Measurements from ENCODE around the gene SAE1. TPM values are rescaled to one million over a fixed set of nuclear protein-coding genes. Genes with fewer than 3 reads are reported as not detected.
"Not testable (repeated sequence)": the region's sequence is repeated elsewhere in the genome, so short reads cannot be mapped to it uniquely, and the experiment has no call there.

Gene SAE1
- total RNA-seq, 1 donor from 2014 or later, result 49.9 TPM

DNA sequence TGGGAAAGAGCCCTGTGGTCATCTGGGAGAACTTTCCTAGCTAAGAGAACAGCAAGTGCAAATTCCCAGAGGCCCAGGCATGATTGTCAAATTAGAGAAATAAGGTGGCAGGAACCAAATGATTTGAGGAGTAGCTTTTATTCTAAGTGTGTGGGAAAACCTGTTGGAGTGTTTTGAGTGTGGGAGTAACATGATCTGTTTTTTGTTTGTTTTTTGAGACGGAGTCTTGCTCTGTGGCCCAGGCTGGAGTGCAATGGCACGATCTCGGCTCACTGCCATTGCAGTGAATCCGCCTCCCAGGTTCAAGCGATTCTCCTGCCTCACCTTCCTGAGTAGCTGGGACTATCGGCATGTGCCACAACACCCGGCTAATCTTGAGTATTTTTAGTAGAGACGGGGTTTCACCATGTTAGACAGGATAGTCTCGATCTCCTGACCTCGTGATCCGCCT, 2.4 kb downstream of the SAE1 start:
- H3K4me1 ChIP-seq, result peaks cover 22% of the 10 kb centered on the region

DNA sequence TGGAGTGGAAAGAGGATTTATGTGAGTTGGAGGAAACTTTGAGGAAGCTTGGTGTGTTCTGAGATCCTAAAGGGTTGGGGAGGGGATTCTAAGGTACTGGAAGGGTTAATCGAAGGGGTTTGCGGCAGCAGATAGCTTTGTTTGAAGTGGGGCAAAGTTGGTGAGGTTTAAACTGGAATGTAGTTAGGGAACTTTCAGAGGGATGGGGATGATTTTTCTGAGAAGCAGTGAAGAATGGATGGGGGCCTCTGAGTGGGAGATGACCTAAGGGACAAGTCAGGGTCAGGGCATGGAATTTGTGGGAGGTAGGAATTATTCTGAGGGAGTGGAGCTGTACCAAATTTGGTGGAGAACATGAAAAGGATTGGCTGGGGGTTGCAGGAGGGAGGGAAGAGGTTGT, 3.9 kb downstream of the SAE1 start:
- DNase-seq (no peak), ATAC-seq (no peak)
- Histone ChIP-seq H3K36me3 (peaks cover 14% of the 10 kb centered on the region), H3K27ac (no peak overlapping the region), H3K27me3 (ENCODE audit: low read depth) (no peaks in the 10 kb centered on the region), H3K4me1 (peaks cover 22% of the 10 kb centered on the region), H3K4me3 (no peak overlapping the region), H3K9me3 (no peaks in the 10 kb centered on the region)
- TF ChIP-seq, protein P1, sequence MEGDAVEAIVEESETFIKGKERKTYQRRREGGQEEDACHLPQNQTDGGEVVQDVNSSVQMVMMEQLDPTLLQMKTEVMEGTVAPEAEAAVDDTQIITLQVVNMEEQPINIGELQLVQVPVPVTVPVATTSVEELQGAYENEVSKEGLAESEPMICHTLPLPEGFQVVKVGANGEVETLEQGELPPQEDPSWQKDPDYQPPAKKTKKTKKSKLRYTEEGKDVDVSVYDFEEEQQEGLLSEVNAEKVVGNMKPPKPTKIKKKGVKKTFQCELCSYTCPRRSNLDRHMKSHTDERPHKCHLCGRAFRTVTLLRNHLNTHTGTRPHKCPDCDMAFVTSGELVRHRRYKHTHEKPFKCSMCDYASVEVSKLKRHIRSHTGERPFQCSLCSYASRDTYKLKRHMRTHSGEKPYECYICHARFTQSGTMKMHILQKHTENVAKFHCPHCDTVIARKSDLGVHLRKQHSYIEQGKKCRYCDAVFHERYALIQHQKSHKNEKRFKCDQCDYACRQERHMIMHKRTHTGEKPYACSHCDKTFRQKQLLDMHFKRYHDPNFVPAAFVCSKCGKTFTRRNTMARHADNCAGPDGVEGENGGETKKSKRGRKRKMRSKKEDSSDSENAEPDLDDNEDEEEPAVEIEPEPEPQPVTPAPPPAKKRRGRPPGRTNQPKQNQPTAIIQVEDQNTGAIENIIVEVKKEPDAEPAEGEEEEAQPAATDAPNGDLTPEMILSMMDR (IDR thresholded peaks at IDR 0.05), result no peak
- intact Hi-C loops (cut with DNase I), result no loop called here

More for the DNA sequence above, 2.4 kb downstream of the SAE1 start:
- H3K36me3 ChIP-seq, result peaks cover 13% of the 10 kb centered on the region
- H3K4me3 ChIP-seq, result no peak overlapping the region
- H3K9me3 ChIP-seq, result no peaks in the 10 kb centered on the region
- DNase-seq (no peak), ATAC-seq (no peak)
- TF ChIP-seq, protein P1 (IDR thresholded peaks at IDR 0.05), result no peak
- intact Hi-C loops (cut with DNase I), result no loop called here
- no peak overlapping the region for H3K27ac ChIP-seq
- no peaks in the 10 kb centered on the region for H3K27me3 ChIP-seq (ENCODE audit: low read depth)

DNA sequence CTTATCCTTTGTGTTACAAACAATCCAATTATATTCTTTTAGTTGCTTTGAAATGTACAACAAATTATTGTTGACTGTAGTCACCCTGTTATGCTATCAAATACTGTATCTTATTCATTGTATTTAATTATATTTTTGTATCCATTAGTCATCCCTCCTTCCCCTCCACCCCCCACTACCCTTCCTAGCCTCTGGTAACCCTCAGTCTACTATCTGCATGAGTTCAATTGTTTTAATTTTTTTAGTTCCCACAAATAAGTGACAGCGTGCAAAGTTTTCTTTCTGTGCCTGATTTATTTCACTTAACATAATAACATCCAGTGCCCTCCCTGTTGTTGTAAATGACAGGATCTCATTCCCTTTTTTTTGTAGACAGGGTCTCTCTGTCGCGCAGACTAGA, 4.5 kb downstream of the SAE1 start:
- no peaks in the 10 kb centered on the region for H3K27me3 ChIP-seq (ENCODE audit: low read depth)
- H3K36me3 ChIP-seq, result peaks cover 14% of the 10 kb centered on the region
- TF ChIP-seq, protein P1 (IDR thresholded peaks at IDR 0.05), result no peak
- H3K27ac ChIP-seq, result no peak overlapping the region
- peaks cover 22% of the 10 kb centered on the region for H3K4me1 ChIP-seq
- no peak for DNase-seq
- no peaks in the 10 kb centered on the region for H3K9me3 ChIP-seq
- no peak overlapping the region for H3K4me3 ChIP-seq
- no peak for ATAC-seq
- intact Hi-C loops (cut with DNase I), result no loop called here

DNA sequence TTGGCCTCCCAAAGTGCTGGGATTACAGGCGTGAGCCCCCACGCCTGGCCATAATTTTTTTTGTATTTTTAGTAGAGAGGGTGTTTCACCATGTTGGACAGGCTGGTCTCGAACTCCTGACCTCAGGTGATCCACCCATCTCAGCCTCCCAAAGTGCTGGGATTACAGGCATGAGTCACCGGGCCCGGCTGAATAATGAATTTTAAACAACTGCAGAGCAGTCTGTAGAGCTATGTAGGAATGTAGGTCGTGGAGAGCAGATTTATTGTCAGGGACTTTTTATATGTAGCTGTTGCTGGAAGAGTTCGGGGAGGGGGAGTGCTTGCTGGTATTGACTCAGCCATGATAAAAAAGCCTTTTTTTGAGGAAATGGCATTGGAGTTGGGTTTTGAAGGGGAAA, 10.6 kb downstream of the SAE1 start:
- H3K4me1 ChIP-seq; ATAC-seq; H3K4me3 ChIP-seq; H3K9me3 ChIP-seq; intact Hi-C loops (cut with DNase I); DNase-seq; H3K27me3 ChIP-seq (ENCODE audit: low read depth); H3K27ac ChIP-seq: not testable (repeated sequence)
- H3K36me3 ChIP-seq, result peaks cover 42% of the 10 kb centered on the region

DNA sequence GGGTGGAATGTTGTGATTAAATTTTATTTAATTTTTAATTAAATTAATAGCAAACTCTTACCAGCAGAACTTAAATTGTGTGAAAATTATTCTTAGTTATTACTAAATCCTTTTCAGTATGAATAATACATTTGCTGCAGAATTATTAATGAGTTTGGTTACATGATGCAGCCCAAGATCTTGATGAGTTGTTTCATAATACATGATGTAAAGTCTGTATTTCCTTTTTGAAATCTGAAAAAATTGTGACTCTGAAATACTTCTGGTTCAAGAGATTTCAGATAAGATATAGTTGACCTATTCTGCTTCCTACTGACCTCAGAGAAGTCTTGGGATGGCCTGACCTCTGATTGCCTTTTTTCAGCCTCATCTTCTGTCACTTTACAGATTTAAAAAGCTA, 11.1 kb downstream of the SAE1 start:
- TF ChIP-seq, protein P1 (IDR thresholded peaks at IDR 0.05), result no peak
- H3K4me3 ChIP-seq, result no peak overlapping the region
- H3K27ac ChIP-seq, result no peak overlapping the region
- ATAC-seq, result no peak
- intact Hi-C loops (cut with DNase I), result no loop called here
- no peak for DNase-seq
- peaks cover 46% of the 10 kb centered on the region for H3K36me3 ChIP-seq
- H3K4me1 ChIP-seq, result no peaks in the 10 kb centered on the region
- H3K9me3 ChIP-seq, result no peaks in the 10 kb centered on the region
- no peaks in the 10 kb centered on the region for H3K27me3 ChIP-seq (ENCODE audit: low read depth)

DNA sequence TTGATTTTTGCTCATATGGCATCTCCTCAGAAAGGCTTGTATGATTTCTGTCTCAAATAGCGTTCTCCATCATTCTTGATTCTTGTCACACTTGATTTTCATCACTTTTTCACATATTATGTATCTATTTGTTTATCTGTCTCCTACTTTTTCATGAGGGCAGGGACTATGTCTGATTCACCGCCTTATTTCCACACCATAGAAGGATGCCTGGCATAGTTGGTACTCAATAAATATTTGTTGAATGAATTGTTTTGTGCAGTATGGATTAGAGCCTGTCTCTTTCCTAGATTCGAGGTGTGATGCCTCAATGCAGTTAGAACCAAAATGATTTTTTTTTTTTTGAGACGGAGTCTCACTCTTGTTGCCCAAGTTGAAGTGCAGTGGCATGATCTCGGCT, 12.1 kb downstream of the SAE1 start:
- Histone ChIP-seq H3K4me3 (no peak overlapping the region), H3K27me3 (ENCODE audit: low read depth) (no peaks in the 10 kb centered on the region), H3K9me3 (no peaks in the 10 kb centered on the region), H3K4me1 (no peaks in the 10 kb centered on the region), H3K27ac (no peak overlapping the region), H3K36me3 (peaks cover 47% of the 10 kb centered on the region)
- DNase-seq, result no peak
- ATAC-seq, result no peak
- TF ChIP-seq, protein P1 (IDR thresholded peaks at IDR 0.05), result no peak
- intact Hi-C loops (cut with DNase I), result no loop called here

Data from lower lobe of right lung (tissue), 2 donors.